ENCODE measurements around the gene CPXM2. TPM values are rescaled to one million over a fixed set of nuclear protein-coding genes. Genes with fewer than 3 reads are reported as not detected.

CPXM2 gene
- total RNA-seq, 1 donor from 2014 or later = 15.0 TPM

- Mint-ChIP-seq H3K9me3 (no peaks in the 10 kb centered on the region), H3K4me3 (no peak overlapping the region), H3K27ac (no peak overlapping the region), H3K36me3 (no peaks in the 10 kb centered on the region), H3K27me3 (peaks cover 12% of the 10 kb centered on the region), H3K4me1 (ENCODE audit: unreplicated experiment) (peaks cover 16% of the 10 kb centered on the region)
- TF ChIP-seq CTCF (conservative IDR thresholded peaks at IDR 0.05) = no peak
- no peak for DNase-seq (ENCODE audit: extremely low spot score, unreplicated experiment)
Observed at GRCh38 chr10:123869020-123869414, 22.6 kb downstream of the CPXM2 start.

GRCh38 chr10:123868038-123869019 lies 23.3 kb downstream of the CPXM2 start:
- Mint-ChIP-seq H3K9me3 (no peaks in the 10 kb centered on the region), H3K4me1 (ENCODE audit: unreplicated experiment) (peaks cover 16% of the 10 kb centered on the region), H3K27ac (peak overlapping the region; percentile 39), H3K4me3 (no peak overlapping the region), H3K27me3 (peaks cover 12% of the 10 kb centered on the region), H3K36me3 (no peaks in the 10 kb centered on the region)
- TF ChIP-seq CTCF (conservative IDR thresholded peaks at IDR 0.05) = no peak
- no peak for DNase-seq (ENCODE audit: extremely low spot score, unreplicated experiment)

GRCh38 chr10:123865880-123866279 lies 25.7 kb downstream of the CPXM2 start:
- no peak overlapping the region for H3K4me3 Mint-ChIP-seq
- H3K4me1 Mint-ChIP-seq (ENCODE audit: unreplicated experiment) = peaks cover 16% of the 10 kb centered on the region
- peak overlapping the region; percentile 37 for H3K27ac Mint-ChIP-seq
- H3K9me3 Mint-ChIP-seq = no peaks in the 10 kb centered on the region
- DNase-seq (ENCODE audit: extremely low spot score, unreplicated experiment) = no peak
- TF ChIP-seq CTCF (conservative IDR thresholded peaks at IDR 0.05) = no peak
- H3K36me3 Mint-ChIP-seq = peaks cover 8% of the 10 kb centered on the region
- peaks cover 18% of the 10 kb centered on the region for H3K27me3 Mint-ChIP-seq

GRCh38 chr10:123865350-123865749 lies 26.3 kb downstream of the CPXM2 start:
- Mint-ChIP-seq H3K36me3 (peaks cover 8% of the 10 kb centered on the region), H3K9me3 (no peaks in the 10 kb centered on the region), H3K4me1 (ENCODE audit: unreplicated experiment) (peaks cover 14% of the 10 kb centered on the region), H3K27me3 (peaks cover 15% of the 10 kb centered on the region), H3K4me3 (no peak overlapping the region), H3K27ac (peak overlapping the region; percentile 51)
- DNase-seq (ENCODE audit: extremely low spot score, unreplicated experiment) = no peak
- TF ChIP-seq CTCF (conservative IDR thresholded peaks at IDR 0.05) = no peak

GRCh38 chr10:123864923-123865322 lies 26.7 kb downstream of the CPXM2 start:
- no peak for TF ChIP-seq CTCF (conservative IDR thresholded peaks at IDR 0.05)
- Mint-ChIP-seq H3K36me3 (peaks cover 8% of the 10 kb centered on the region), H3K9me3 (no peaks in the 10 kb centered on the region), H3K27me3 (peaks cover 13% of the 10 kb centered on the region), H3K4me3 (no peak overlapping the region), H3K27ac (peak overlapping the region; percentile 51), H3K4me1 (ENCODE audit: unreplicated experiment) (peaks cover 10% of the 10 kb centered on the region)
- DNase-seq (ENCODE audit: extremely low spot score, unreplicated experiment) = no peak
